HepG2 (cell line): ENCODE results near the gene HDDC3.
"Not testable (repeated sequence)": the region's sequence is repeated elsewhere in the genome, so short reads cannot be mapped to it uniquely, and the experiment has no call there.

ENCODE experiments used
- ASH2L ChIP-seq: fragments of 300-600, 200-600 bp; sonication (generic); IDR thresholded peaks from 2 replicates; pipeline ENCODE4 v1.7.0; 2017; ENCODE audit warnings: low read depth, mild to moderate bottlenecking, moderate library complexity, mixed read lengths, low read length; ENCODE audit not compliant: insufficient read length
- EED ChIP-seq: sonication (generic); formaldehyde crosslinking; IDR thresholded peaks from 2 replicates; pipeline ENCODE4 v1.5.0; 2020; ENCODE audit warnings: mild to moderate bottlenecking, missing genetic modification reagents
- HDAC2 ChIP-seq: sonication (generic); formaldehyde crosslinking; IDR thresholded peaks from 2 replicates; pipeline ENCODE4 v1.4.0; 2020; ENCODE audit warnings: missing genetic modification reagents
- MED8 ChIP-seq: sonication (generic); formaldehyde crosslinking; IDR thresholded peaks from 2 replicates; pipeline ENCODE4 v1.8.1; 2023; ENCODE audit warnings: mild to moderate bottlenecking, missing genetic modification reagents; ENCODE audit not compliant: insufficient replicate concordance
- POLR2A ChIP-seq, 2 experiments: IDR thresholded peaks; 2 replicates each; pipeline ENCODE4 v1.6.1; 2011; ENCODE audit warnings: low read depth in 2 of 2, low read length in 2 of 2, mild to moderate bottlenecking in 1 of 2, moderate library complexity in 1 of 2; ENCODE audit not compliant: insufficient read depth in 1 of 2
- YY1 ChIP-seq: IDR thresholded peaks from 2 replicates; pipeline ENCODE4 v1.6.1; 2011; ENCODE audit warnings: low read length, low read depth, moderate library complexity, mild to moderate bottlenecking; ENCODE audit not compliant: insufficient read depth, insufficient replicate concordance
- ZNF431 ChIP-seq: sonication (generic); formaldehyde crosslinking; IDR thresholded peaks from 2 replicates; pipeline ENCODE4 v1.9.0; 2022; ENCODE audit warnings: missing genetic modification reagents, low read depth, mild to moderate bottlenecking, borderline replicate concordance
- TF ChIP-seq, protein P1 (sequence below): sonication (generic); formaldehyde crosslinking; IDR thresholded peaks from 2 replicates; pipeline ENCODE4 v1.5.0; 2020; ENCODE audit warnings: mild to moderate bottlenecking, missing genetic modification reagents, moderate library complexity
- TF ChIP-seq, protein P2 (sequence below): sonication (generic); formaldehyde crosslinking; IDR thresholded peaks from 2 replicates; pipeline ENCODE4 v1.4.0; 2020; ENCODE audit warnings: missing genetic modification reagents

DNA sequence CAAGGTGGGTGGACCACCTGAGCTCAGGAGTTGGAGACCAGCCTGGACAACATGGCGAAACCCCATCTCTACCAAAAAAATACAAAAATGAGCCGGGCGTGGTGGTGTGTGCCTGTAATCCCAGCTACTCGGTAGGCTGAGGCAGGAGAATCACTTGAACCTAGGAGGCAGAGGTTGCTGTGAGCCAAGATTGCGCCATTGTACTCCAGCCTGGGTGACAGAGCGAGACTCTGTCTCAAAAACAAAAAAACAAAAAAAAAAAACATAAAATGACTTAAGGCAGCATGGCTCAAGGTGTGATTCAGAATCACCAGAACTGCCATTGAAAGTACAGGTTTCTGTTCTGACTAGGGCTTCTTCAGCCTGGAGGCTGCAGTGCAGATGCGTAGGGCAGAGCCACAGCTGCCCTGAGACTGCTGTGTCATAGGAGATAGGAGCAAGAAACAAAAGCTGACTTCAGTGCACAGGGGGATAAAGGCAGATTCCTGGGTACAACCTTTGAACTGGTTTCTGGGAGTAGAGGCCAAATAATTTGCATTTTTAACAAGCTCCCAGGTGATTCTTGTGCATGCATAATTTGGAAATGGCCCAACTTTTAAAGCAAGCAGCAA, 9.5 kb downstream of the HDDC3 start:
- TF ChIP-seq MED8; EED (CRISPR knock-in tag); POLR2A (IDR thresholded peaks at IDR 0.05; ENCODE audit: insufficient read depth in 1 of 2, low read depth in 2 of 2, low read length in 2 of 2); ASH2L; YY1; ZNF431 (CRISPR knock-in tag); HDAC2 (CRISPR knock-in tag): not testable (repeated sequence)
- TF ChIP-seq, protein P1, sequence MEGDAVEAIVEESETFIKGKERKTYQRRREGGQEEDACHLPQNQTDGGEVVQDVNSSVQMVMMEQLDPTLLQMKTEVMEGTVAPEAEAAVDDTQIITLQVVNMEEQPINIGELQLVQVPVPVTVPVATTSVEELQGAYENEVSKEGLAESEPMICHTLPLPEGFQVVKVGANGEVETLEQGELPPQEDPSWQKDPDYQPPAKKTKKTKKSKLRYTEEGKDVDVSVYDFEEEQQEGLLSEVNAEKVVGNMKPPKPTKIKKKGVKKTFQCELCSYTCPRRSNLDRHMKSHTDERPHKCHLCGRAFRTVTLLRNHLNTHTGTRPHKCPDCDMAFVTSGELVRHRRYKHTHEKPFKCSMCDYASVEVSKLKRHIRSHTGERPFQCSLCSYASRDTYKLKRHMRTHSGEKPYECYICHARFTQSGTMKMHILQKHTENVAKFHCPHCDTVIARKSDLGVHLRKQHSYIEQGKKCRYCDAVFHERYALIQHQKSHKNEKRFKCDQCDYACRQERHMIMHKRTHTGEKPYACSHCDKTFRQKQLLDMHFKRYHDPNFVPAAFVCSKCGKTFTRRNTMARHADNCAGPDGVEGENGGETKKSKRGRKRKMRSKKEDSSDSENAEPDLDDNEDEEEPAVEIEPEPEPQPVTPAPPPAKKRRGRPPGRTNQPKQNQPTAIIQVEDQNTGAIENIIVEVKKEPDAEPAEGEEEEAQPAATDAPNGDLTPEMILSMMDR (CRISPR knock-in tag), result not testable (repeated sequence)
- TF ChIP-seq, protein P2, sequence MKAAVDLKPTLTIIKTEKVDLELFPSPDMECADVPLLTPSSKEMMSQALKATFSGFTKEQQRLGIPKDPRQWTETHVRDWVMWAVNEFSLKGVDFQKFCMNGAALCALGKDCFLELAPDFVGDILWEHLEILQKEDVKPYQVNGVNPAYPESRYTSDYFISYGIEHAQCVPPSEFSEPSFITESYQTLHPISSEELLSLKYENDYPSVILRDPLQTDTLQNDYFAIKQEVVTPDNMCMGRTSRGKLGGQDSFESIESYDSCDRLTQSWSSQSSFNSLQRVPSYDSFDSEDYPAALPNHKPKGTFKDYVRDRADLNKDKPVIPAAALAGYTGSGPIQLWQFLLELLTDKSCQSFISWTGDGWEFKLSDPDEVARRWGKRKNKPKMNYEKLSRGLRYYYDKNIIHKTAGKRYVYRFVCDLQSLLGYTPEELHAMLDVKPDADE, result not testable (repeated sequence)
